Stimulated activated CD4-positive, alpha-beta T cell treated with anti-CD3 and anti-CD28 coated beads, Interleukin-12 subunit alpha, Interleukin-12 subunit beta, amount 100 ng/mL, for 4 hours (primary cell): ENCODE measurements around the gene TBATA.

Source experiments
- DNase-seq: peaks from one replicate; pipeline ENCODE4 v3.0.0-alpha.2; 2020

The TBATA gene

DNA sequence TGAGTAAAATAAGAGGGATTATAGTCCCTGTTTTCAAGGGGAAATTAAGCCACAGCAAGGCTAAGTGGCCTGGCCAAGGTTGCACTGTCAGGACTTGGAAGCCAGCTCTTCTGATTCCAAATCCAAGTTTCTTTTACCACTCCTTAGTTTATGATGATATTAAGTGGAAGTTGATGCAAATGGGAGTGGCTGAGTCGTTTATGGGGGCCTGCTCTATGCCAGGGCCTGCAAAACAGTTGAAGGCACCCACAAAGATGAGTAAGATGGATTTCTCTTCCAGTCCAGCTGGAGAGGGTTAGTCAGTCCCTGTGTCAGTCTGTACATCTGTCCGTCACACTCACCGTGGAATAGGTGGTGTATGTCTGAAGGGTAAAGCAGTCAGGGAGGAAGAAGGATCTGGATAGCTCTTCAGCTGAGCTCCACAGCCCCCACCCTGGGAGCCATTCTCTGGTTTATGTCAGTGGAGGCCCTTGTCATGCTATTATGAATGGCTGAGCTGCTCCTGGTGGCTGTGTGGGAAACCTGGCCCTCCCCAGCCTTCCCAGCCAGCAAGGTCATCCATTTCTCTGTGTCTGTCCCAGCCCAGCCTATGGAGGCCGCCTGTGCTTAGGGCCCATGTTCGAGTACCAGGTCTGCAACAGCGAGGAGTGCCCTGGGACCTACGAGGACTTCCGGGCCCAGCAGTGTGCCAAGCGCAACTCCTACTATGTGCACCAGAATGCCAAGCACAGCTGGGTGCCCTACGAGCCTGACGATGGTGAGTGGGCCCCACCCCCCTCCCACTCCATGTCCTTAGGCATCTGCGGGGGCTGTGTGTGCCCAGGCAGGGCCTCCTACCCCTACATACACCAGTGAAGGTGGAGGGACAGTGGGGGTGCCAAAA lies 44.5 kb downstream of the TBATA start:
- DNase-seq, result no peak

DNA sequence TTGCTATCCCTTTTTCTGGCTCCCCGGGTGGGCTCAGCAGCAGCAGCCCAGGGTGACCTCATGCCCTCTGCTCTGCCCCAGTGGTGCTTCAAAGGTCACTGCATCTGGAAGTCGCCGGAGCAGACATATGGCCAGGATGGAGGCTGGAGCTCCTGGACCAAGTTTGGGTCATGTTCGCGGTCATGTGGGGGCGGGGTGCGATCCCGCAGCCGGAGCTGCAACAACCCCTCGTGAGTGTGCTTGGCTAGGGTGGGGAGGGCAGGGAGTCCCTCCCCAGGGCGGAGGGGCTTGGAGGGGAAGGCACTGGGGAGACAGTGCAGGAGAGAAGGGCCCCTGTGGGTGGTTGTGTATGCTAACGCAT lies 46.4 kb downstream of the TBATA start:
- no peak for DNase-seq

DNA sequence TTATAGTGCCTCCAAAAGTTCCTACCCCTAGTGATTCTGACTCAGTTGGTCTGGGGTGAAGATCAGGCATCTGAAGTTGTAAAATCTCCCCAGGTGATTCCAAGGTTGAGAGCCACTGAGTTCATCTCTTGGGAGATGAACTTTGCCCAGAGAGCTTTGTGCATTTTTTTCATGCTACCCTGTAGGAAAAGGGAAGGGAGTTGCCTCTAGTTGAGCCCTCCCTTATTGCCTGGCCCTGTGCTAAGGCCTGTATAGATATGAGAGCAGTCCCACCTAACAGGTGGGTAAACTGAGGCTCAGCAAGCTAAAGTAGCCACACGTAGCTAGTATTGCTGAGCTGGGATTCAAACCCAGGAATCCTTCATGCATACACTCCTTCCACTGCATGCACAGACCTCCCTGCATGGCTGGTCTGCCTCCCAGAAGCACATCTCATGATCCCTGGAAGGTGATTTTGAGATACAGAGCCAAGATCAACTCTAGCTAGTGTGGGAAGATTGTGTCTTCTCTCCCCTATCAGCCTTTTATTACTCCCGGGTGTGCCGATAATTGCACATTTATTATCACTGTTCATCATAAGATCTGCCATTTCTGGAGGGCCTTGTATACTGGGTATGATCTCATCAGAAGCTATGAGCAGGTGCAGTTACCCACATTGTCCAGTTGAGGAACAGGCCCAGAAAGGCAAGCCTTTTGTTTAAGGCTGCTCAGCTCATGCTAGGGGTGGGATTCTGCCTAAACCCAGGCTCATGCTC lies 47.0 kb downstream of the TBATA start:
- DNase-seq, result no peak

DNA sequence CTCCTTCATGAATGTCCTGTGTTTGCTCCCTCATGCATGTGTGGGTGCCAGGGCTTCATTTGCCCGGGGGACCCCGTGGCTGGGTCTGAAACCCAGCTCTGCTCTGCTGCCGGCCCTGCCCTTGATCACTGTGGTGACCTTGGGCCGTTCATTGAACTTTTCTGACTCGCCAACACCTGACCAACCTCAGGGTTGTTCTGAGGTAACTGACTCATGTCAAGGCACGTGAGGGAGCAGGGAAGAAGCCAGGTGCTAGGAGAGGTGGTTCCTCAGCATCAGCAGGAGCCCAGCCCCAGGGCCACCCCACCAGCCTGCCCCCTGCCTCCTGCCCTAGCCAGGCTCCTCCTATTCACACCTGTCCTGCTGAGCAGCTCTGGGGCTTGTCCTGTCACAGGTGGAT lies 47.9 kb downstream of the TBATA start:
- DNase-seq, result no peak

DNA sequence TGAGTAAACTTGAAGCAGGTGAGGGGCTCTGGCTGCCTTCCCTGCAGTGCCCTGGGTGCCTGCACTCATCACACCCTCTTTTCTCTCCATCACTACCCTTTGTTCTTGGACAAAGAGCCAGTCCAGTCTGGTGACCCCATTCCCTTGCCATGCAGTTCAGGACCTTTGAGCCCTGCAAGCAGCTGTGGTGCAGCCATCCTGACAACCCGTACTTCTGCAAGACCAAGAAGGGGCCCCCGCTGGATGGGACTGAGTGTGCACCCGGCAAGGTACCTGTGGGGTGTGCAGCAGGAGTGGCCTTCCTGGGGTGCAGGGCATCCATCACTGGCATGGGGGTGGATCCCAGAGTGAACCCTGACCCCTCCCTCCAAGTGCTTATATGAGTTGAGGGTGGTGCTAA lies 48.7 kb downstream of the TBATA start:
- DNase-seq, result no peak

DNA sequence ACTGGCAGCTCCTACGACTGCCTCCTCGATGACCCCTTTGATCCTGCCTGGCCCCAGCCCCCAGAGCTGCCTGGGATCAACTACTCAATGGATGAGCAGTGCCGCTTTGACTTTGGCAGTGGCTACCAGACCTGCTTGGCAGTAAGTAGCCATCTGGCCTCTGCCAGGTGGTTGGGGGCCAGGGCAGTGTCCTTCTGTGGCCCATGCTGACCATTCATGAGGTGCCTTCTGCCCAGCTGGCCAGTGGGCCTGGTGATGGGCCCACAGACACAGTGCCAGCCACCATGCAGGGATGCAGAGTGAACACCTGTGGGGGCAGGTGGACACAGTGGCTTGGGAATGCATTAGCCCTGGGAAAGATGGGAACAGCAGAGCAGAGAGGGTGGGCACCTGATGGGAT lies 50.0 kb downstream of the TBATA start:
- no peak for DNase-seq

DNA sequence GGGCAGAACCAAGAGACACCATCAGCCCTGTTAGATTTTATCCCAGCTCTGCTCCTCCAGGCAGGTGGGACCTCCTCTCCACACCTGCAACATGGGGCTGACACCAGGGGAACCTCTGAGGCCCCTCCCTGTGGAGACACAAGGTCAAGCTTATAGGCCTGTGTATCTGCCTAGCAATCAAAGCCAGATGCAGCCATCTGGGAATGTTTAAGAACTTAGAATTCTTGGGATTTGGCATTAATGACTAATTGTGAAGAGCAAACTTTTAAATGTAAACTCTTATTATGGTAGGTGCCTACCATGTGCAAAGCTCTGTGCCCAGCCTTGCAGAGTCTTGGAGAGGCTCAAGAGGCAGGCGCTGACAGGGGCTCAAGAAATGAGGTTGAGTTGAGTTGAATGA lies 52.1 kb downstream of the TBATA start:
- DNase-seq, result no peak

DNA sequence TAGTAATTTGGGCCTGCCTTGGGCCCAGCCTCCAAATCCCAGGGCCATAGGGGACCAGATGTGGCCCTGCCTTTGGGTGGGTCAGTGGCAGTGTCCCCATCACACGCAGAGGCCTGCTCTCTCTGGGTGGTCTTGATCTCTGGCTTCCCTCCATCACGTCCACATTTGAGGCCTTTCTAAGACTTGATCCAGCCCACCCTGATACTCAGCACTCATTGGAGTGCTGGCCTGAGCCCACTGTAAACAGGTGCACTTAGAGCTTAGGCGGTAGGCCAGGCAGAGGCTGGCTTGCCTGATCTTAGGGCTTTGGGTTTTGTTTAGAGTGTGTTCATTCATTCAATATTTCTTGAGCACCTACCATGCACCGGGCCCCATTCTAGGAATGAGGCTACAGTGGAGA lies 52.6 kb downstream of the TBATA start:
- DNase-seq, result no peak

DNA sequence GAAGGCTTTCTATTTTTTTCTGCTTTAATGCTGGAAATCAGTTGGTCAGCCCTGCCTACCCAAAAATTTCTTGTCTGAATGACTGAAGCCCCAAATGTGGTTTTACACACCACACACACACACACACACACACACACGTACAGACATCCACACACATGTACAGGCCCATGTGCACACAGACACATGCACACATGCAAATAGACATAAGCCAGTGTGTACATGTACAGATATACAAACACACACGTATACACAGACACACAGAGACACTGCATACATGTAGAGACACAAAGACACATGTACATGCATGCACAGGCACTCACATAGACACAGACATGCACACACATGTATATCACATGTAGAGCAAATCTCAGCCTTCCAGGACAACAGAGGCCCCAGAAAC lies 54.2 kb downstream of the TBATA start:
- DNase-seq, result no peak

DNA sequence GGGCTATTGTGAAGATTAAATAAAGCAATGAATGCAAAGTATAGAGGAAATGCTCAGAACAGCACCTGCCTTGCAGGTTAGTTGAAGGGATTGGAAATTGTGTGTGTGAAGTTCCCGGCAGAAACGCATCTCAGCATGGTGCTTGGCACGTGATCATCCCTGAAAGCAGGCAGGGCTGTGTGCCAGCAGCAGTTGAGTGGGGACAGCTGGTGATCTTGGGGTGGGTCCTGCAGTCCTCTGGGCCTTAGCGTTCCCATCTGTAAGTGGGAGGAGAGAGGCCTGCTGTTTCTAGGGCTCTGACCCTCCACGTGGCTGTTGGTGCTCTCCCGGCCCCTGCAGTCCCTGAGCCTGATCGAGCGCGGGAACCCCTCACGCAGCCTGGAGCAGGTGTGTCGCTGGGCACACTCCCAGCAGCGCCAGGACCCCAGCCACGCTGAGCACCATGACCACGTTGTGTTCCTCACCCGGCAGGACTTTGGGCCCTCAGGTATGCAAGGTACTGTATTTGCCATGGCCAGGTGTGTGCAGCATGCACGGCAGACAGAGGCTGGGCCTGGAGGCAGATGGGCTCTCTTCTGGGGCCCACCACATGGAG lies 55.3 kb downstream of the TBATA start:
- no peak for DNase-seq

DNA sequence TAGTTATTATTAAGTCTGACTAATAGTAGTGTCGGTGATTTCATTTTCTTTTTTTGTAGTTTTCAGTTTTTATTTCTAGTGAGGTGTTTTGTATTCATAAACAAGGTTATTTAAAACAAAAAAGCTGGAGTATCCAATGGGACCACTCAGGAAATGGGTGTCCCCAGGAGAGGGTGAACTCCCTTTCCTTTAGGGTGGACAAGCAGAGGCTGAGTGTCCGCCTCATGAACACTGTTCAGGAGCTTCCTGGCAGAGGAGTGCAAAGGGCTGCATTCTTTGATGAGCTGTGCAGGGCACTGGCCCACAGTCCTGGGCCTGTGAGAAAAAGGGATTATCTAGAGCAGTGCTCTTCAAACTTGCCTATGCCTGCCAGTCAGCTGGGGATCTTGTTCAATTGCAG lies 56.8 kb downstream of the TBATA start:
- DNase-seq, result no peak

DNA sequence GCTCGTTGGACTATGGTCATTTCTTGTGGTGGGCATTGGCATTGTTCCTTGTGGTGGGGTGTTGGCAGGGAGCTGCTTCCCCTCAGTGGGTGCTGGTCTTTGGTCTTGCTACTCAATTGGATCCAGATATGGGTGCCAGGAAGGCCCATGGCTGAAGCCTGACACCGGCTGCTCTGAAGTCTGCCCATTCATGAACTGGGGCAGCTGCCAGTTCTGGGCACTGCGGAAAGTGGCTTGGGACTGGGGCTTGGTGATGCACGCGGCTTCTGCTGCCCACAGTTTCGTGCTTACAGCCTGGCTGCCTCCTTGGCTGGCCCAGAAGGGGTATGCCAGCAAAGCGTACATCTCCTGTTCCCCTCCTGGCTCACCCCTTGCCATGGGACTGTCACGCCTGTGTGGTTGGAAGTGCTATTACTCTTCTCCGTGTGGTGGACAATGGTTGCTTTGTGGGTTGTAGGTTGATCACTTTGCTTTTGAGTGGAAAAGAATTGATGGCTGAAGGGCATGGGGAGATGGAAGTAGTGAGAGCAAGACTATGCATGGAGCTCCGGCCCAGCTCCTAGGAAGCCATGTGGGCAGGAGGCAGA lies 58.2 kb downstream of the TBATA start:
- DNase-seq, result no peak

DNA sequence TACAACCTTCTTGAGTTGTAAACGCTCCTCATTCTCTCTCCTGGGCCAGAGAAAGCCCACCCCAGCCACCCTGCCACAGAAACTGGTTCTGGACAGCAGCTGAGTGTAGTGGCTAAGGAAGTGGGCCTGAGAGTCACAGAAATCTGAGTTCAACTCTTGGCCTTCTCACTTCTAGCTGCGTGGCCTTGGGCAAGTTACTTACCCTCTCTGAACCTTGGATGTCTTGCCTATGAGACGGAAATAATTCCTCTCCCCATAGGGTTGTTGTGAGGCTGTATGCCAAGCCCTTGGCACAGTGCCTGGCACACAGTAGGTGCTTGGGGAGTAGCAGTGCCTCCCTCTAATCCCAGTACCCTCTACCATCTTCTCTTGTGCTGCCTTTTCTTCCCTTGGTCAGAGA lies 61.4 kb downstream of the TBATA start:
- no peak for DNase-seq

DNA sequence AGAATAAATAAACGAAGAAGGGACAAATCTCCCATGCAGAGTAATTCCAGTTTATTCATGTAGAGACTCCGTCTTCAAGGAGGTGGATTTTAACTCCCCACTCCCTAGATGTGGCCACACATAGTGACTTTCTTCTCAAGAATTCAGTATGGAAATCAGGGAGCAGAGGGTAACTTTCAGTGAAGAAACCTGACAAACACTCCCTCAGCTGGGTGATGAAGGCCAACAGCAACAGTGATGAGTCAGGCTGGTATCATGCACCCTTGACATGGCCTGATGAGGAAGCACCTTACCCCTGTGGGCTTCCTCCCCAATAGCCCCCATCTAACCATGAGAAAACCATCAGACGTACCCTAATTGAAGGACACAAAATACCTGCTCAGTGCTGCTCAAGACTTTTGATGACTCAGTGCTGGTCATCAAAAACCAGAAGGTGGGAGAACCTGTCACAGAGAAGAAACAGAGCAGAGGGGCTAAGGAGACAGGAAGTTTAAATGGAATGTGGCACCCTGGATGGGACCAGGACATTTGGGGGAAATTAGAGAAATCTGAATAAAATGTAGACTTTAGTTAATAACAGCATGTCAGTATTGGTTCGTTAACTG lies 62.3 kb downstream of the TBATA start:
- DNase-seq, result no peak
